ENCODE results near the gene CRTAC1.

The CRTAC1 gene

DNA sequence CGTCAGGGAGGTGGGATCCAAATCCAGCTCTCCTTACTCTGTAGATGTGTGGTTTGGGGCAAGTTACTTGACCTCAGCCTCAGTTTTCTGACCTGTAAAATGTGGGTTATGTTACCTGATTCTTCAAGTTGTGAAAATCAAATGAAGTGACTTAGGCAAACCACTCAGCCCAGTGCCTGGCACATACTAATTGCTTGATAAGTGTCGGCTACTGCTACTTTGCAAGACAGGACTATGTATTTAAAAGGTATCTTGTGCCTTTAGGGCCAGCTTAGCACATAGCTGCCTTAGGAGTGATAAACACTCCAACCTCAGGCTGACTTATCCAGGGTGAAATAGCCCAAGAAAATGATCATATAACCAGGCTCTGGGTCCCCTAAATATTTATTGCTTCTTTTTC lies 137.9 kb downstream of the CRTAC1 start:
- WGBS, 2 experiments: 89 to 93% methylated on average over 2 of the region's 2 CpGs
- no peaks in the 10 kb centered on the region for H3K36me3 ChIP-seq (ENCODE audit: control insufficient read depth, insufficient read depth, low read length)
- no peak overlapping the region for H3K27ac ChIP-seq (ENCODE audit: insufficient read depth, low read depth, low read length, poor library complexity, severe bottlenecking)
- H3K27me3 ChIP-seq (ENCODE audit: control insufficient read depth, insufficient read depth, low read length, poor library complexity, severe bottlenecking): no peaks in the 10 kb centered on the region
- H3K9me3 ChIP-seq (ENCODE audit: control insufficient read depth, low read length): no peaks in the 10 kb centered on the region
- no peak overlapping the region for H3K4me3 ChIP-seq (ENCODE audit: insufficient read depth, low read depth, low read length)
- H3K4me1 ChIP-seq (ENCODE audit: control insufficient read depth, insufficient read depth, low read length): peaks cover 19% of the 10 kb centered on the region

- peaks cover 20% of the 10 kb centered on the region for H3K4me1 ChIP-seq (ENCODE audit: control insufficient read depth, insufficient read depth, low read length)
- no peak overlapping the region for H3K4me3 ChIP-seq (ENCODE audit: insufficient read depth, low read depth, low read length)
- no peaks in the 10 kb centered on the region for H3K27me3 ChIP-seq (ENCODE audit: control insufficient read depth, insufficient read depth, low read length, poor library complexity, severe bottlenecking)
- no peaks in the 10 kb centered on the region for H3K9me3 ChIP-seq (ENCODE audit: control insufficient read depth, low read length)
- 84 to 88% methylated on average over 17 of the region's 17 CpGs for WGBS, 2 experiments
- H3K36me3 ChIP-seq (ENCODE audit: control insufficient read depth, insufficient read depth, low read length): no peaks in the 10 kb centered on the region
- no peak overlapping the region for H3K27ac ChIP-seq (ENCODE audit: insufficient read depth, low read depth, low read length, poor library complexity, severe bottlenecking)
Measured at GRCh38 chr10:97891497-97892167, 138.8 kb downstream of the CRTAC1 start.

DNA sequence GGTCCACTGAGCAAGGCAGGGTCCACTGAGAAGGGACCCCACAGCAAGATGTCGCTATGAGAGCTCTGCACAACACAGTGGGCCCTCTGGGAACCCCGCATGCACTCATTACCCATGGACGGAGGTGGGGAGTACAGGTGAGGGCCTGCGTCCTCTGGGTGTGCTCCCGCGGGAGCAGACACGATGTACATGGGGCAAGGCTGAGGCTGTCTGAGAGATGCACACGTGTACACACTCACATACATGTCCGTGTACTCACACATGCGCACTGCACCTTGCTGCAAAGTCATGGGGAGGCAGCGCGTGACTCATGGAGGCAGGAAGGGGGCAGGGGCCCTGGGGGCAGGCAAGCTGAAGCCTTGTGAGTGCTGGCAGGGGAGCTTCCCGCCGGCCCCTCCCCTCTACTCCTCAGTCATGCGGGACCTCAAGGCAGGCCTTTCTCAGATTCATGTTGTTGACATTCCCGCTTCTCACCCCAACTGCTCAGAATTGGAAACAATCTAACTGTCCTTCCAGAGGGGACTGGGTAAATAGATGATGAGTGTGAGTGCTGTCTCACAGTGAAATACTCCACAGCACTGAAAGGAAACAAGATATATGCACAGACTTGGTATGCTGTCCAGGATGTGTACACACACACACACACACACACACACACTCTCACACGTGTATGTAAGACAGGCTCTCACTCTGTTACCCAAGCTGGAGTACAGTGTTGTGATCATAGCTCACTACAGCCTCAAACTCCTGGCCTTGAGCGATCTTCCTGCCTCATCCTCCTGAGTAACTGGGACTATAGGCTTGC lies 140.8 kb downstream of the CRTAC1 start:
- 44 to 49% methylated on average over 17 to 18 of the region's 18 CpGs for WGBS, 2 experiments
- H3K36me3 ChIP-seq (ENCODE audit: control insufficient read depth, insufficient read depth, low read length): no peaks in the 10 kb centered on the region
- peaks cover 28% of the 10 kb centered on the region for H3K4me1 ChIP-seq (ENCODE audit: control insufficient read depth, insufficient read depth, low read length)
- no peak overlapping the region for H3K4me3 ChIP-seq (ENCODE audit: insufficient read depth, low read depth, low read length)
- no peaks in the 10 kb centered on the region for H3K9me3 ChIP-seq (ENCODE audit: control insufficient read depth, low read length)
- no peak overlapping the region for H3K27ac ChIP-seq (ENCODE audit: insufficient read depth, low read depth, low read length, poor library complexity, severe bottlenecking)
- H3K27me3 ChIP-seq (ENCODE audit: control insufficient read depth, insufficient read depth, low read length, poor library complexity, severe bottlenecking): no peaks in the 10 kb centered on the region

DNA sequence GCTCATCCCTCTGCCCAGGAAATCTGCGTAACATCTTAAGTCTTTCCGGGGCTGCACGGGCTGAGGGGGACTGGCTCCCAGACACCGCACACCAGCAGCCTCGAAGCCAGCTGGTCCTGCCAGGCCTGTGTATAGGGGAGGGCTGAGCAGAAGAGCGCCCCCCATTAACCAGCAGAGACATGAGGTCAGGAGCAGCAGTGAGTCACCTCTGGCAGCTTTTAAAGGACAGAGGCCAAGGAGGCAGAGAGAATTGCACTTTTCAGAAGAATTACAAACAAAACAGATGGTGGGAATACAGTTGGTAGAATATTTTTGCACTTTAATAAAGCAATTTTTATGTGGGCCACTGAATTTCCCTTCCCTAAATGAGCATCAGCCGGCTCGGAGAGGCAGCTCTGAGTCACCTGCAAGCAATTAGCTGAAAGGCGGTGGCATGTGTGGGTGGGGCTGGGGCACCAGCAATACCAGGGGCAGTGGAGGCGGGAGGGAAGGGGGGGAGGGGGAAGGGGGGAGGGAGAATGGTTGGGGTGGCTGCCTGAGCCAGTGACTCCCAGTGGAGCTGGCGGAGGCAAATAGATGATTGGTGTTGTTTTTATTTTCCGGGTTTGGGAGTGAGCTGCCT lies 141.7 kb downstream of the CRTAC1 start:
- Histone ChIP-seq H3K36me3 (ENCODE audit: control insufficient read depth, insufficient read depth, low read length) (no peaks in the 10 kb centered on the region), H3K4me3 (ENCODE audit: insufficient read depth, low read depth, low read length) (no peak overlapping the region), H3K27ac (ENCODE audit: insufficient read depth, low read depth, low read length, poor library complexity, severe bottlenecking) (no peak overlapping the region), H3K9me3 (ENCODE audit: control insufficient read depth, low read length) (no peaks in the 10 kb centered on the region), H3K27me3 (ENCODE audit: control insufficient read depth, insufficient read depth, low read length, poor library complexity, severe bottlenecking) (no peaks in the 10 kb centered on the region), H3K4me1 (ENCODE audit: control insufficient read depth, insufficient read depth, low read length) (peaks cover 28% of the 10 kb centered on the region)
- 58 to 59% methylated on average over 12 of the region's 12 CpGs for WGBS, 2 experiments

DNA sequence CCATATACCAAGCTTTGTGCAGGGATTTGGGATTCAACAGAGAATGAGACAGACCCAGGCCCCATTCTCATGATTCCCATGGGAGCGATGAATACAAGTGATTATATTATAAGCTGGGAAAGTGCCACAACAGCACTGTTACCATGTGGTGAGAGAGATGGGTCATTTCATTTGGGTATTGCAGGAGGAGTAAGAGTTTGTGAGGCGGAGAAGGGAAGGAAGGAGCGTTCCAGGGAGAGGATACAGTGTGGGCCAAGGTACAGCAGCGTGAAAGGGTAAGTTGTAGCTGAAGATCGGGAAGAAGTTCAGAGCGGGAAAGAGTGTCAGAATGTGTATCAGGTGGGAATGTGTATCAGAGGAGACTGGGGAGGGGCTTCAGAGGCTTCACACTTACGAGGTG lies 142.3 kb downstream of the CRTAC1 start:
- WGBS, 2 experiments: 89 to 95% methylated on average over 7 of the region's 7 CpGs
- no peaks in the 10 kb centered on the region for H3K36me3 ChIP-seq (ENCODE audit: control insufficient read depth, insufficient read depth, low read length)
- peaks cover 28% of the 10 kb centered on the region for H3K4me1 ChIP-seq (ENCODE audit: control insufficient read depth, insufficient read depth, low read length)
- no peak overlapping the region for H3K4me3 ChIP-seq (ENCODE audit: insufficient read depth, low read depth, low read length)
- H3K27me3 ChIP-seq (ENCODE audit: control insufficient read depth, insufficient read depth, low read length, poor library complexity, severe bottlenecking): no peaks in the 10 kb centered on the region
- no peak overlapping the region for H3K27ac ChIP-seq (ENCODE audit: insufficient read depth, low read depth, low read length, poor library complexity, severe bottlenecking)
- no peaks in the 10 kb centered on the region for H3K9me3 ChIP-seq (ENCODE audit: control insufficient read depth, low read length)

- 84 to 93% methylated on average over 6 of the region's 6 CpGs for WGBS, 2 experiments
- Histone ChIP-seq H3K4me1 (ENCODE audit: control insufficient read depth, insufficient read depth, low read length) (peaks cover 28% of the 10 kb centered on the region), H3K36me3 (ENCODE audit: control insufficient read depth, insufficient read depth, low read length) (no peaks in the 10 kb centered on the region), H3K9me3 (ENCODE audit: control insufficient read depth, low read length) (no peaks in the 10 kb centered on the region), H3K27ac (ENCODE audit: insufficient read depth, low read depth, low read length, poor library complexity, severe bottlenecking) (no peak overlapping the region), H3K27me3 (ENCODE audit: control insufficient read depth, insufficient read depth, low read length, poor library complexity, severe bottlenecking) (no peaks in the 10 kb centered on the region), H3K4me3 (ENCODE audit: insufficient read depth, low read depth, low read length) (no peak overlapping the region)
Measured at GRCh38 chr10:97887399-97887798, 143.0 kb downstream of the CRTAC1 start.

DNA sequence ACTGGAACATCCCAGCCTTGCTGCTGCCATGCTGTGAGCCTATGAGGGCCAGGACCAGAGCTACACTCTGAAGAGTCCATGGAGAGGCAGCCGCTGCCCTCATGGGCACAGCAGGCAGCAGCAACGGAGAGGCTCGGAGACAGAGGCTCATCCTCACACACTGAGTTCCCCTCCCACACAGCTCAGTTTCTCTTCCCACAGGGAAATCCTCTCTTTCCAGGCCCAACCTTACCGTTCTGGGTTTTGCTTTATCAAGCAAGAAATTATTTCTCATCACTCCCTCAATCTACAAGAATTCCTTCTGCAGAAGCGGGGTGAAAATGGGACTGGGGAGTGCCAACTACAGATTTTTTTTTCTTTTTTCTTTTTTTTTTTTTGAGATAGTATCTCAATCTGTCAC lies 144.1 kb downstream of the CRTAC1 start:
- Histone ChIP-seq H3K4me1 (ENCODE audit: control insufficient read depth, insufficient read depth, low read length) (peaks cover 24% of the 10 kb centered on the region), H3K27me3 (ENCODE audit: control insufficient read depth, insufficient read depth, low read length, poor library complexity, severe bottlenecking) (no peaks in the 10 kb centered on the region), H3K36me3 (ENCODE audit: control insufficient read depth, insufficient read depth, low read length) (no peaks in the 10 kb centered on the region), H3K9me3 (ENCODE audit: control insufficient read depth, low read length) (no peaks in the 10 kb centered on the region), H3K27ac (ENCODE audit: insufficient read depth, low read depth, low read length, poor library complexity, severe bottlenecking) (no peak overlapping the region), H3K4me3 (ENCODE audit: insufficient read depth, low read depth, low read length) (no peak overlapping the region)
- 25 to 39% methylated on average over 4 to 5 of the region's 5 CpGs for WGBS, 2 experiments

DNA sequence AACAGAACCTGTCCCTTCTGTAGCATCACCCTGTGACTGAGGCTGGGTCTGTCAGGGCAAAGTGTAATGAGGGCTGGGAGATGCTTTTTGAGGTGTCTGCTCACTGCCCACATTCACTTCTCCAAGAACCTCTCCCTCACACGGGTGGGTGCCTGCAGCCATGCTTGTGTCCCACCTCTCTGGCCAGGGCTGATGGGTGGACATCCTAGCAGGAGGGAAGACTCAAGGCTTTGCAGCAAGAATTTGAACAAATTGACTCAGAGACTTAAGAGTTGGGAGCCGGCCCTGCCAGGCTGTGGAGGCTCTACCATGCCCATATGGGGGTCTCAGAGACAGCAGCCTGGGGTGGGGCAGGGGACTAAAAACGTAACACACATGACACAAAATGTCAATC lies 147.3 kb downstream of the CRTAC1 start:
- 85% methylated on average over 3 of the region's 3 CpGs for WGBS, 2 experiments
- Histone ChIP-seq H3K4me1 (ENCODE audit: control insufficient read depth, insufficient read depth, low read length) (peaks cover 9% of the 10 kb centered on the region), H3K4me3 (ENCODE audit: insufficient read depth, low read depth, low read length) (no peak overlapping the region), H3K27ac (ENCODE audit: insufficient read depth, low read depth, low read length, poor library complexity, severe bottlenecking) (no peak overlapping the region), H3K36me3 (ENCODE audit: control insufficient read depth, insufficient read depth, low read length) (no peaks in the 10 kb centered on the region), H3K27me3 (ENCODE audit: control insufficient read depth, insufficient read depth, low read length, poor library complexity, severe bottlenecking) (no peaks in the 10 kb centered on the region), H3K9me3 (ENCODE audit: control insufficient read depth, low read length) (no peaks in the 10 kb centered on the region)

- Histone ChIP-seq H3K27me3 (ENCODE audit: control insufficient read depth, insufficient read depth, low read length, poor library complexity, severe bottlenecking) (no peaks in the 10 kb centered on the region), H3K27ac (ENCODE audit: insufficient read depth, low read depth, low read length, poor library complexity, severe bottlenecking) (no peak overlapping the region), H3K36me3 (ENCODE audit: control insufficient read depth, insufficient read depth, low read length) (no peaks in the 10 kb centered on the region), H3K9me3 (ENCODE audit: control insufficient read depth, low read length) (no peaks in the 10 kb centered on the region), H3K4me3 (ENCODE audit: insufficient read depth, low read depth, low read length) (no peak overlapping the region), H3K4me1 (ENCODE audit: control insufficient read depth, insufficient read depth, low read length) (peaks cover 9% of the 10 kb centered on the region)
- WGBS, 2 experiments: 91 to 95% methylated on average over 11 of the region's 11 CpGs
Measured at GRCh38 chr10:97882142-97883091, 148.0 kb downstream of the CRTAC1 start.

Measured in ectodermal cell (in vitro differentiated cells).